ENCODE measurements around the gene NFYA. TPM values are rescaled to one million over a fixed set of nuclear protein-coding genes. Genes with fewer than 3 reads are reported as not detected.

Gene NFYA
- total RNA-seq, 1 experiment from 2014 or later: 28.7 TPM

DNA sequence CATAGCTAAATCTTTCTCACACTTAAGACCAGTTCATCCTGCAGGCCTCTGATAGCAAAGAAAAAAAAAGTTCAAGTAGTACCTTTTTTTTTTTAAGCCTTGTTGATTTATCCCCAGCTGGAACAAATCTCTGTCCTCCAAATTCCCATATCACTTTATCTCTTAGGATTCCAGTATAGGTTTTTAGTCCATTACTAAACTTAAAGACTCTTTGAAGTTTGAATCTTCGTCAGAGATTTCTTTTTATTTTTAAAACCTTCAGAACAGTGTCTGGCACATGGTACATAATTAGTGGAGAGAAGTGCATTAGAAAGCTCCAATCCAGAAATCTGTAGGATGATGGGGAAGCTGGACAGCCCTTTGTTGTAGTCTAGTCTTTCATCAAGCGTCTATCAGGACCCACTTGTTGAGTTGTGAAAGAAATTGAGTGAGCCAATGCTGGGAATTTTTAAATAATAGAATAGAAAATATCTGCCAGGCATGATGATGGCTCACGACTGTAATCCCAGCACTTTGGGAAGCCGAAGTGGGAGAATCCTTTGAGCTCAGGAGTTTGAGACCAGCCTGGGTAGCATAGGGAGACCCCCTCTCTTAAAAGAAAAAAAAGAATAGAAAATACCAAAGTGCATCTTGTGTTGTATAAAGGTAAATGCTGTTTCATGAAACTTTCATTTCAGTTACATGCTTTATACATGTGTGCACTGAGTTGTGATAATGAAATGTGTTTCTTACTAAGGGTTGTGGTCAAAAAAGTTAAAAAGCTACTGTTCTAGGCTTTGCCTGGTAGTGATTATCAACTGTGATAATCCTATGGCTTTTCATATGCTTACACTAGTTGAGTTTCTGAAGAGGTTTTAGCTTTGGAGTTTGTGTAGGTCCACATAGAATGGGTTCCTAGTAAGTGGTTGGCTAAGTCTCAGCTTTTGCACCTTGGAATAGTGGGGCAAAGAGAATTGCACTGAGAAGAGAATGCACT is 3.2 kb downstream of the NFYA start:
- no peak for TF ChIP-seq REST (IDR thresholded peaks at IDR 0.05; ENCODE audit: low read depth)
- no peak for TF ChIP-seq CBX3 (IDR thresholded peaks at IDR 0.05; ENCODE audit: low read depth)
- TF ChIP-seq ELF1 (IDR thresholded peaks at IDR 0.05; ENCODE audit: borderline replicate concordance, low read depth): no peak
- TF ChIP-seq SRF (IDR thresholded peaks at IDR 0.05; ENCODE audit: low read depth): no peak
- no peak for TF ChIP-seq RAD21 (IDR thresholded peaks at IDR 0.05; ENCODE audit: low read depth)
- no peak for TF ChIP-seq ATF3 (IDR thresholded peaks at IDR 0.05)
- TF ChIP-seq ZBTB33 (IDR thresholded peaks at IDR 0.05; ENCODE audit: extremely low read depth, insufficient replicate concordance, low read length): no peak
- TF ChIP-seq POLR2A (IDR thresholded peaks at IDR 0.05; ENCODE audit: borderline replicate concordance, extremely low read depth, insufficient read depth, insufficient read length): no peak
- no peak for TF ChIP-seq ZNF274 (IDR thresholded peaks at IDR 0.05; ENCODE audit: low read depth, low read length)
- no peak for TF ChIP-seq POLR2AphosphoS5 (IDR thresholded peaks at IDR 0.05; ENCODE audit: low read depth, low read length)
- no peak for TF ChIP-seq FOSL1 (IDR thresholded peaks at IDR 0.05; ENCODE audit: low read depth)
- TF ChIP-seq MAX (IDR thresholded peaks at IDR 0.05): no peak
- TF ChIP-seq EZH2 (IDR thresholded peaks at IDR 0.05): no peak
- no peak overlapping the region for H3K27ac ChIP-seq (ENCODE audit: low read depth, low read length)
- H3K9me3 ChIP-seq (ENCODE audit: control insufficient read depth in 1 of 2, insufficient read depth in 1 of 2, low read depth in 1 of 2, low read length in 2 of 2): no peaks in the 10 kb centered on the region
- peaks cover 11 to 20% of the 10 kb centered on the region in 2 experiments for H3K36me3 ChIP-seq (ENCODE audit: control insufficient read depth in 1 of 2, insufficient read depth in 2 of 2, low read length in 2 of 2)
- no peak overlapping the region for H3K4me3 ChIP-seq (replicated peaks in 1 of 2; ENCODE audit: low read depth in 1 of 2, low read length in 2 of 2)
- intact Hi-C loops (cut with micrococcal nuclease): no loop called here
- H3K9ac ChIP-seq (ENCODE audit: low read length): no peak overlapping the region
- no peaks in the 10 kb centered on the region for H3K27me3 ChIP-seq (ENCODE audit: insufficient read depth, low read length)
- H2AFZ ChIP-seq (ENCODE audit: low read depth, low read length, poor library complexity, severe bottlenecking): no peak overlapping the region
- H3K9me2 ChIP-seq (ENCODE audit: insufficient read depth): no peaks in the 10 kb centered on the region
- peaks cover 7 to 13% of the 10 kb centered on the region in 2 experiments; a peak in 3 of 4 replicates for H3K4me1 ChIP-seq (ENCODE audit: control insufficient read depth in 1 of 2, insufficient read depth in 2 of 2, low read length in 2 of 2)
- RAD21 ChIA-PET (ENCODE audit: low non-redundant PET in 1 of 2, low total read pairs in 2 of 2, uncharacterized antibody in 2 of 2, unreplicated experiment in 2 of 2): no interaction called here
- no peak for DNase-seq (ENCODE audit: low read depth, low spot score)
- CTCF ChIA-PET: interaction anchor here (1.1 to 1.5 kb wide), 2 partner anchors 16 to 30 kb away, joined by 3 read pairs; no protein-coding TSS in a partner anchor
- H4K20me1 ChIP-seq (ENCODE audit: insufficient read depth): no peaks in the 10 kb centered on the region
- POLR2A ChIA-PET: no interaction called here
- no TSS peak for BruUV-seq (replicated peaks)
- ATAC-seq: no peak
- H3K79me2 ChIP-seq (ENCODE audit: insufficient read depth, low read length): peaks cover 76% of the 10 kb centered on the region
- H3K4me2 ChIP-seq (ENCODE audit: low read length): no peak overlapping the region

Measured in HCT116 (cell line).